ENCODE data around the gene SLC9A6. TPM values are rescaled to one million over a fixed set of nuclear protein-coding genes. Genes with fewer than 3 reads are reported as not detected.

SLC9A6 gene
- total and polyA plus RNA-seq, 2 of the 8 experiments (the other 6 are each of a cell fraction or from before 2014, with no cell fraction given) = 8.0 to 14.1 TPM

DNA sequence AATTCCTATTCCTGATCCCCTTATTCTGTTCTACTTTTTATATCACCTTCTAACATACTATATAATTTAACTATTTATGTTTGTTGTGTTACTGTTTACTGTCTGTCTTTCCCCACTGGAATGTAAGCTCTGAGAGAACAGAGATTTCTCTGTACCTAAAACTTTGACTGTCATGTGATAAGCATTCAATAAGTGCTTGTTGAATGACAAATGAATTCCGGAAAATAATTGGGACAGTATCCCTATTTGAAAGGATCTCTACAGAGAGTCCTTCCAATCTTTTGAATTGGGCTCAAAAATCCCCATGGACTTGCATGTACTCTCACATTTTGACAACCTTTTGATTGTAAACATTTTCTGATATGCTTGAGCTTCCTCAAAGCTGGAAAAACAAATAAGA is 9.8 kb upstream of the SLC9A6 start:
- Histone ChIP-seq H3K36me3 (ENCODE audit: control insufficient read depth in 2 of 4, insufficient read depth in 4 of 4, low read length in 3 of 4) (no peaks in the 10 kb centered on the region), H3K79me2 (ENCODE audit: control insufficient read depth in 1 of 2, insufficient read depth in 2 of 2, low read length in 2 of 2) (peaks cover 8 to 25% of the 10 kb centered on the region in 2 experiments; a peak in 3 of 4 replicates), H3K79me1 (ENCODE audit: low read depth, low read length) (no peaks in the 10 kb centered on the region), H3K14ac (ENCODE audit: insufficient read length) (no peak overlapping the region), H3K27me3 (replicated peaks in 1 of 4; ENCODE audit: control insufficient read depth in 3 of 4, extremely low read depth in 1 of 4, insufficient read depth in 3 of 4, low read length in 3 of 4) (no peaks in the 10 kb centered on the region), H3K4me3 (ENCODE audit: extremely low read depth in 1 of 4, insufficient read depth in 2 of 4, low read depth in 3 of 4, low read length in 4 of 4) (no peak overlapping the region), H2AK5ac (ENCODE audit: low read depth, low read length) (no peak overlapping the region), H3K27ac (ENCODE audit: low read depth, low read length) (no peak overlapping the region), H4K20me1 (replicated peaks in 1 of 2; ENCODE audit: control insufficient read depth in 1 of 2, insufficient read depth in 2 of 2, low read length in 2 of 2) (peaks cover 0 to 1% of the 10 kb centered on the region in 2 experiments), H3K4me2 (ENCODE audit: insufficient read depth in 1 of 2, low read depth in 2 of 2, low read length in 2 of 2) (no peak overlapping the region; a peak in 1 of 4 replicates), H3K18ac (ENCODE audit: extremely low read depth, low read length) (no peak overlapping the region), H2BK12ac (ENCODE audit: low read depth, low read length) (no peak overlapping the region), H3K9ac (replicated peaks in 1 of 4; ENCODE audit: extremely low read depth in 1 of 4, low read depth in 3 of 4, low read length in 3 of 4) (no peak overlapping the region), H3K9me3 (ENCODE audit: insufficient read depth in 2 of 2, low read depth in 1 of 2, low read length in 1 of 2) (no peaks in the 10 kb centered on the region), H2BK20ac (ENCODE audit: low read length) (no peak overlapping the region), H4K91ac (replicated peaks; ENCODE audit: insufficient read length, low read length) (no peak overlapping the region), H2BK120ac (replicated peaks; ENCODE audit: low read depth, low read length) (no peak overlapping the region), H4K5ac (ENCODE audit: insufficient read length, low read depth, low read length) (no peak overlapping the region), H4K8ac (ENCODE audit: extremely low read depth, insufficient read depth, low read length) (no peak overlapping the region), H3K56ac (replicated peaks; ENCODE audit: insufficient read length, low read depth, low read length) (no peak overlapping the region), H2BK5ac (ENCODE audit: low read depth, low read length) (no peak overlapping the region), H3K4me1 (replicated peaks in 1 of 4; ENCODE audit: control insufficient read depth in 3 of 4, insufficient read depth in 4 of 4, low read length in 3 of 4) (no peaks in the 10 kb centered on the region; a peak in 3 of 7 replicates), H3K23ac (ENCODE audit: insufficient read length) (no peak overlapping the region), H2AFZ (ENCODE audit: low read length) (no peak overlapping the region), H3K23me2 (ENCODE audit: low read depth, low read length) (peaks cover 5% of the 10 kb centered on the region; the same call in 1 of the 2 replicates), H3K4ac (replicated peaks; ENCODE audit: insufficient read length, low read depth, low read length) (no peak overlapping the region), H2BK15ac (ENCODE audit: low read length) (no peak overlapping the region)
- TF ChIP-seq BACH1 (IDR thresholded peaks at IDR 0.05; ENCODE audit: low read length) = no peak
- no peak for TF ChIP-seq TBP (IDR thresholded peaks at IDR 0.05; ENCODE audit: low read depth, low read length)
- TF ChIP-seq SIN3A (conservative IDR thresholded peaks at IDR 0.05 in 1 of 2, IDR thresholded peaks at IDR 0.05 in 1 of 2; ENCODE audit: low read depth in 1 of 2, low read length in 2 of 2) = no peak
- no peak for TF ChIP-seq CTBP2 (IDR thresholded peaks at IDR 0.05; ENCODE audit: borderline replicate concordance, insufficient read depth, insufficient read length, low read length)
- no peak for TF ChIP-seq SP2 (IDR thresholded peaks at IDR 0.05; ENCODE audit: low read length)
- TF ChIP-seq GABPA (IDR thresholded peaks at IDR 0.05; ENCODE audit: borderline replicate concordance, insufficient read depth, low read length) = no peak
- TF ChIP-seq MAFK (IDR thresholded peaks at IDR 0.05; ENCODE audit: low read depth, low read length) = no peak
- 100% methylated on average over 1 of the region's 1 CpG; no CpG with 5 or more reads in 1 of the 2 experiments for WGBS, 2 experiments (ENCODE audit: extremely low coverage in 1 of 2, insufficient coverage in 1 of 2, insufficient read length in 1 of 2, insufficient replicate concordance in 2 of 2, low coverage in 1 of 2, low lambda C conversion rate in 2 of 2, missing lambda C conversion rate in 1 of 2)
- ChIA-PET CTCF (ENCODE audit: partially characterized antibody) (interaction anchor here (0.6 kb wide), 1 partner anchor 35 kb away, joined by 4 read pairs; no protein-coding TSS in a partner anchor), POLR2A (ENCODE audit: partially characterized antibody) (interaction anchor here (2.9 kb wide), 1 partner anchor 9 kb away, joined by 14 read pairs; the partner anchor contains the start of gene SLC9A6)
- FAIRE-seq (no peak), DNase-seq (ENCODE audit: low read depth in 1 of 2, low spot score in 2 of 2) (no peak)
